Measurements from ENCODE around the gene PARD3B.

The PARD3B gene

GRCh38 chr2:205232086-205232485 lies 686.8 kb downstream of the PARD3B start:
- DNase-seq, result no peak

- no peak for DNase-seq
Observed at GRCh38 chr2:205235434-205235833, 690.2 kb downstream of the PARD3B start.

GRCh38 chr2:205237524-205237923 lies 692.2 kb downstream of the PARD3B start:
- no peak for DNase-seq

GRCh38 chr2:205245001-205245400 lies 699.7 kb downstream of the PARD3B start:
- DNase-seq, result no peak

- peak; percentile 25 for DNase-seq
Observed at GRCh38 chr2:205245652-205246051, 700.4 kb downstream of the PARD3B start.

GRCh38 chr2:205259121-205259520 lies 713.8 kb downstream of the PARD3B start:
- no peak for DNase-seq

GRCh38 chr2:205261516-205262020 lies 716.3 kb downstream of the PARD3B start:
- DNase-seq, result no peak

GRCh38 chr2:205267323-205267722 lies 722.0 kb downstream of the PARD3B start:
- DNase-seq, result no peak

GRCh38 chr2:205270689-205271088 lies 725.4 kb downstream of the PARD3B start:
- DNase-seq, result peak; percentile 48

GRCh38 chr2:205273148-205273547 lies 727.9 kb downstream of the PARD3B start:
- DNase-seq, result no peak

- no peak for DNase-seq
Observed at GRCh38 chr2:205273627-205274026, 728.4 kb downstream of the PARD3B start.

- DNase-seq, result no peak
Observed at GRCh38 chr2:205274801-205275200, 729.5 kb downstream of the PARD3B start.

GRCh38 chr2:205276116-205276777 lies 731.0 kb downstream of the PARD3B start:
- DNase-seq, result peak; percentile 65

- DNase-seq, result peak; percentile 94
Observed at GRCh38 chr2:205280596-205281236, 735.4 kb downstream of the PARD3B start.

GRCh38 chr2:205283736-205284270 lies 738.5 kb downstream of the PARD3B start:
- peak; percentile 61 for DNase-seq

GRCh38 chr2:205284334-205284733 lies 739.1 kb downstream of the PARD3B start:
- peak; percentile 34 for DNase-seq

GRCh38 chr2:205287316-205287715 lies 742.0 kb downstream of the PARD3B start:
- DNase-seq, result no peak

- no peak for DNase-seq
Observed at GRCh38 chr2:205288686-205289085, 743.4 kb downstream of the PARD3B start.

GRCh38 chr2:205290299-205290698 lies 745.0 kb downstream of the PARD3B start:
- DNase-seq, result no peak

GRCh38 chr2:205292665-205293295 lies 747.5 kb downstream of the PARD3B start:
- no peak for DNase-seq

GRCh38 chr2:205293559-205293958 lies 748.3 kb downstream of the PARD3B start:
- DNase-seq, result no peak

GRCh38 chr2:205296959-205297358 lies 751.7 kb downstream of the PARD3B start:
- no peak for DNase-seq

- no peak for DNase-seq
Observed at GRCh38 chr2:205297368-205297767, 752.1 kb downstream of the PARD3B start.

GRCh38 chr2:205297846-205298245 lies 752.6 kb downstream of the PARD3B start:
- DNase-seq, result no peak
